Astrocyte of the cerebellum (primary cell): Measurements from ENCODE around the gene SS18L1.

Experiments used
- DNase-seq: peaks from one replicate; pipeline ENCODE4 v3.0.0-alpha.2; 2011; ENCODE audit warnings: low read depth
- H3K4me3 ChIP-seq: 2 replicates; pipeline ENCODE4 v1.5.1; 2011; ENCODE audit warnings: mild to moderate bottlenecking, low read depth, low read length, moderate library complexity
- CTCF ChIP-seq: IDR thresholded peaks from 2 replicates; pipeline ENCODE4 v1.5.1; 2012; ENCODE audit warnings: low read length, low read depth, moderate library complexity, mild to moderate bottlenecking; ENCODE audit errors: missing control alignments
- in situ Hi-C: cut with HindIII; loops from 2 replicates; pipeline ENCODE4 v1.10.0; 2017; ENCODE audit warnings: low sequenced_read_pairs

The SS18L1 gene

GRCh38 chr20:62127799-62128198 lies 15.8 kb upstream of the SS18L1 start:
- no peak for DNase-seq
- in situ Hi-C loops, result no loop called here
- H3K4me3 ChIP-seq, result no peak overlapping the region
- no peak for TF ChIP-seq CTCF

GRCh38 chr20:62128502-62128901 lies 15.1 kb upstream of the SS18L1 start:
- no peak for DNase-seq
- H3K4me3 ChIP-seq, result no peak overlapping the region
- in situ Hi-C loops, result no loop called here
- no peak for TF ChIP-seq CTCF

GRCh38 chr20:62129731-62130531 lies 13.6 kb upstream of the SS18L1 start:
- no peak for TF ChIP-seq CTCF
- in situ Hi-C loops, result no loop called here
- no peak for DNase-seq
- H3K4me3 ChIP-seq, result no peak overlapping the region

DNA sequence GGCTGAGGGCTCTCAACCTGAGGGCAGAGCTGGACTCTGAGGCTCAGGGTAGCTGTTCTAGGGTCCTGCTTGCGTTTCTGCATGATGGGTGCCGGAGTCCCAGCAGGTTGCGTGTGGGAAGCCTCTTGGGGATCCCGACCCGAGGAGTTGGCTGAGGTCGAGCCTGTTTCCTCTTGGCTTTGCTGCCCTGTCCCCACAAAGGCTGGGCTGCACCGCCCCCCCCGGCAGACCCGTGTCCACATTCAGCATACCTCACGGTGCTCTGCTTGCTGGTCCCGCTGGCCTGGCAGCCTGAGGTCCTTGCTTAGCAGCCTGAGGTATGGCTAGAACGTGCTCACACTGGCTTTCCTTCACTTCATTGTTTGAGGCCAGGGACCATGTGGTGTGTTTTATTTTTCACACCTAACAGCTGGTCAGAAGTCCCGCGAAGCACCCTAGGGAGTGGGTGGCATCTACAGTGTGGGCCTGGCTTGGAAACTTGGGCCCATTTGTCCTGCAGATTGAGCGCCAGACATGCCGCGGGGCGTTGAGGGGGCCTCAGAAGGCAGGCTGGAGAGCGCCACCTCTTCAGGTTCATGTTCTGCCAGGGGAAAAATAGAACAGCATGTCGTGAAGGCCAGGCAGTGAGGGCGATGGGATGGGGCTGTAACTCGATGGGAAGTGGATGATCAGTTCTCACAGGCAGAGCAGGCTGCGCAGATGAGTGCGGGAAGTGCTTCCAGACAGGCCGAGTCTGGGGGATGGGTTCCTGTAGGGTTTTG lies 11.8 kb upstream of the SS18L1 start:
- in situ Hi-C loops, result no loop called here
- H3K4me3 ChIP-seq, result no peak overlapping the region
- no peak for DNase-seq
- TF ChIP-seq CTCF, result no peak

GRCh38 chr20:62132421-62132820 lies 11.1 kb upstream of the SS18L1 start:
- DNase-seq, result no peak
- in situ Hi-C loops, result no loop called here
- no peak overlapping the region for H3K4me3 ChIP-seq
- TF ChIP-seq CTCF, result no peak

DNA sequence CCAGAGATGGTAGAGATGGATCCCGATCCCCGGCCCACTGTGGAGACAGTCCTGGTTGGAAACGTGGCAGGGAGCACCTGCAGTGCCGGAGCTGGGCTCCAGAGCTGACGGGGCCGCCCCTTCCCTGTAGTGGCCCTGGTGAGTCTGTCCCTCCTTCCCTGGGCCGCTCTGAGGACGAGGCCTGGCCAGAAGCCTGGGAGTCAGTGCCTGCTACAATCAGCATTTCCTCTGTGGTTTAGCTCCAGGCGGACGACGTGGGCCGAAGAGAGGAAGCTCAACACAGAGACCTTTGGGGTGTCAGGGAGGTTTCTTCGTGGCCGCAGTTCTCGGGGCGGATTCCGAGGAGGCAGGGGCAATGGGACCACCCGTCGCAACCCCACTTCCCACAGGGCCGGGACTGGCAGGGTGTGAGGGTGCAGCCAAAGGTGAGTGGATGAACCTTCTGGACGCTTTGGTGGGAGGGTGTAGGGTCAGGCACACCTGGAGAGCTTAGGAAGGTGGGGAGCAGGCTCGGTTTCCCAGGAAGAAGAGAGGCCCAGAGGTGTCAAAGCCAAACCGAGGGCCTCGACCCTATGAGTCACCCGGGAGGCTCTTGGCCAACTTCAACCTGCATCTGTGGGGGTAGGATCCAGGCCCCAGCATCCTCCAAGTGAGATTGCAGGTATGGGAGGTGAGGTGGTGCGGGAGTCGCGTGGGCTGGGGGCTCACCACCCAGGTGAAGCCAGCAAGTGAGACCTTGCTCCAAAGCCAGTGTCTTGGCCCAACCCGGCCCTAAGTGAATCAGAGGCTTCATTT lies 10.3 kb upstream of the SS18L1 start:
- no peak for DNase-seq
- H3K4me3 ChIP-seq, result no peak overlapping the region
- in situ Hi-C loops, result no loop called here
- no peak for TF ChIP-seq CTCF
